GM23338 (cell line): ENCODE data around the gene SACM1L. TPM values are rescaled to one million over a fixed set of nuclear protein-coding genes. Genes with fewer than 3 reads are reported as not detected.

Source experiments
- ATAC-seq: fragments of 200-7000 bp; cut with Tn5 transposase; 3 replicates; pipeline ENCODE4 v1.9.1; 2020
- DNase-seq: peaks from one replicate; pipeline ENCODE4 v3.0.0-alpha.2; 2015; ENCODE audit warnings: low spot score
- H2AFZ ChIP-seq: fragments of 200-600 bp; sonication (generic); 2 replicates; pipeline ENCODE4 v1.8.0; 2016; ENCODE audit warnings: antibody characterized with exemption, mild to moderate bottlenecking, moderate library complexity
- H3F3A ChIP-seq: fragments of 200-600 bp; sonication (generic); replicated peaks from 2 replicates; pipeline ENCODE4 v1.8.0; 2017; ENCODE audit warnings: antibody characterized with exemption, mixed run types, low read depth
- H3K27ac ChIP-seq: fragments of 200-600 bp; sonication (generic); 2 replicates; pipeline ENCODE4 v1.6.1; 2016; ENCODE audit warnings: low read depth
- H3K27me3 ChIP-seq: fragments of 200-600 bp; sonication (generic); 2 replicates; pipeline ENCODE4 v1.8.0; 2016; ENCODE audit warnings: mild to moderate bottlenecking, mixed run types, moderate library complexity; ENCODE audit not compliant: insufficient read depth
- H3K36me3 ChIP-seq: fragments of 200-600 bp; sonication (generic); 2 replicates; pipeline ENCODE4 v1.8.0; 2016; ENCODE audit warnings: mild to moderate bottlenecking; ENCODE audit not compliant: insufficient read depth
- H3K4me1 ChIP-seq: fragments of 200-600 bp; sonication (generic); 2 replicates; pipeline ENCODE4 v1.8.0; 2016; ENCODE audit warnings: mild to moderate bottlenecking, moderate library complexity; ENCODE audit not compliant: insufficient read depth
- H3K4me2 ChIP-seq: fragments of 200-600 bp; sonication (generic); 2 replicates; pipeline ENCODE4 v1.7.1; 2017; ENCODE audit warnings: mixed run types
- H3K4me3 ChIP-seq: fragments of 200-600 bp; sonication (generic); 2 replicates; pipeline ENCODE4 v1.6.1; 2016; ENCODE audit warnings: mixed run types
- H3K79me2 ChIP-seq: fragments of 200-600 bp; sonication (generic); replicated peaks from 2 replicates; pipeline ENCODE4 v1.8.0; 2017; ENCODE audit warnings: mild to moderate bottlenecking; ENCODE audit not compliant: insufficient read depth
- H3K9me2 ChIP-seq: fragments of 200-600 bp; sonication (generic); 2 replicates; pipeline ENCODE4 v1.8.0; 2017; ENCODE audit not compliant: insufficient read depth
- H4K20me1 ChIP-seq: fragments of 200-600 bp; sonication (generic); replicated peaks from 2 replicates; pipeline ENCODE4 v1.8.0; 2017; ENCODE audit warnings: mild to moderate bottlenecking; ENCODE audit not compliant: insufficient read depth
- H3K27ac Mint-ChIP-seq: 2 replicates; pipeline ENCODE4 v1.8.0; 2020; ENCODE audit warnings: inconsistent platforms, mild to moderate bottlenecking, moderate library complexity, mixed read lengths
- H3K27me3 Mint-ChIP-seq: 3 replicates; pipeline ENCODE4 v1.8.0; 2022; ENCODE audit warnings: low read depth, mild to moderate bottlenecking, moderate library complexity, mixed read lengths, inconsistent platforms; ENCODE audit not compliant: insufficient read depth, poor library complexity
- H3K36me3 Mint-ChIP-seq: 3 replicates; pipeline ENCODE4 v1.8.0; 2021; ENCODE audit warnings: low read depth, mild to moderate bottlenecking, inconsistent platforms, moderate library complexity, mixed read lengths
- H3K4me1 Mint-ChIP-seq: 3 replicates; pipeline ENCODE4 v1.8.0; 2020; ENCODE audit warnings: mild to moderate bottlenecking, inconsistent platforms, mixed read lengths
- H3K4me3 Mint-ChIP-seq: 3 replicates; pipeline ENCODE4 v1.8.0; 2021; ENCODE audit warnings: moderate library complexity, mild to moderate bottlenecking, inconsistent platforms, mixed read lengths
- H3K9me3 Mint-ChIP-seq: 3 replicates; pipeline ENCODE4 v1.8.0; 2020; ENCODE audit warnings: moderate library complexity, mild to moderate bottlenecking, inconsistent platforms, mixed read lengths
- CTCF ChIP-seq, 2 experiments: fragments of 200-600 bp in 1 of 2; sonication (generic) in 1 of 2; conservative IDR thresholded peaks; 2 replicates each; pipeline versions ENCODE4 v1.5.1 to v1.6.1; 2016 to 2017; ENCODE audit warnings: antibody characterized with exemption in 2 of 2, low read depth in 2 of 2, mild to moderate bottlenecking in 2 of 2, moderate library complexity in 1 of 2
- EZH2 ChIP-seq: fragments of 200-600 bp; sonication (generic); IDR thresholded peaks from one replicate; pipeline ENCODE4 v1.8.0; 2017; ENCODE audit warnings: antibody characterized with exemption, mild to moderate bottlenecking, low read depth; ENCODE audit not compliant: unreplicated experiment
- NANOG ChIP-seq: IDR thresholded peaks from 2 replicates; pipeline ENCODE4 v1.6.1; 2016; ENCODE audit warnings: antibody characterized with exemption, borderline replicate concordance
- ZNF114 ChIP-seq: fragments of 250-450 bp; sonication (Bioruptor Pico); IDR thresholded peaks from 2 replicates; pipeline ENCODE4 v1.5.0; 2020; ENCODE audit warnings: mild to moderate bottlenecking, moderate library complexity
- ZNF462 ChIP-seq: fragments of 250-450 bp; sonication (Bioruptor Pico); IDR thresholded peaks from 2 replicates; pipeline ENCODE4 v1.5.0; 2020; ENCODE audit warnings: mild to moderate bottlenecking, moderate library complexity
- polyA plus RNA-seq: library from polyadenylated mRNA; unstranded; fragments of >200 nt; fragmentation: Nextera tagmentation; extraction: Ambion mirVana; gene quantifications from 2 replicates; pipeline ENCODE4 v1.2.1, GENCODE V29; 2016
- total RNA-seq: library from RNA; depleted of rRNA; stranded (reverse); fragments of >200 nt; shearing (Covaris generic); gene quantifications from 2 replicates; pipeline ENCODE4 v1.2.3, GENCODE V29; 2014

Gene SACM1L
- total and polyA plus RNA-seq, 2 experiments from 2014 or later = 43.5 to 97.8 TPM

DNA sequence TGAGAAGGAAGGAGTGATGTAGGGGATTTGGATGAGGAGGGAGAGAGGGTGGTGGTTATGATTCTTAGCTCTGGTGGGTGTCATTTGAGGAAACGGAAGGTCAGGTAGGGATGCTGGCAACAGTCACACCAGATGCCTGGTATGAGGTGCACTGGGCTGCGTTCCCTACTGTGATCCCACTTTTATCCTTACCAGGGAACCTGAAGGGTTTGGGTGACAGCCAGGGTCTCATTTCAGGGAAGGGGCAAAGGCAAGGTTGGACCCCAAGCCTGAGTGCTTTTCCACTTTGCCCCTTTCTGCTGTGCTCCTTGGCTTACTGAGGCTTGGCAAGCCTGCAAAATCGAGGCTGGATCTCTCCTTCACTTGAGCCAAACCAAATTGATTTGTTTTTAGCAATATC, 36.0 kb upstream of the SACM1L start:
- no peaks in the 10 kb centered on the region; the same call in 2 of the 3 replicates for H3K9me3 Mint-ChIP-seq
- no peak overlapping the region for H3K4me3 Mint-ChIP-seq
- 0 out of 2 replicates have a peak, but pooled peaks cover 4% of the 10 kb centered on the region for H4K20me1 ChIP-seq
- no peak for DNase-seq
- H2AFZ ChIP-seq = no peak overlapping the region
- peaks cover 6% of the 10 kb centered on the region for H3K36me3 Mint-ChIP-seq
- H3K4me1 ChIP-seq = no peaks in the 10 kb centered on the region
- no peak overlapping the region for H3K4me3 ChIP-seq
- no peaks in the 10 kb centered on the region for H3K9me2 ChIP-seq
- no peaks in the 10 kb centered on the region for H3F3A ChIP-seq
- no peak overlapping the region; the same call in 1 of the 2 replicates for H3K27ac Mint-ChIP-seq
- peaks cover 4% of the 10 kb centered on the region for H3K27me3 Mint-ChIP-seq
- H3K4me1 Mint-ChIP-seq = peaks cover 6% of the 10 kb centered on the region; the same call in 2 of the 3 replicates
- peaks cover 22% of the 10 kb centered on the region for H3K79me2 ChIP-seq
- H3K27ac ChIP-seq = 0 out of 2 replicates have a peak overlapping the region, but pooled peaks have one; percentile 16
- no peak overlapping the region for H3K4me2 ChIP-seq
- no peaks in the 10 kb centered on the region for H3K27me3 ChIP-seq
- no peak for ATAC-seq
- no peaks in the 10 kb centered on the region for H3K36me3 ChIP-seq
- TF ChIP-seq CTCF (conservative IDR thresholded peaks at IDR 0.05; ENCODE audit: low read depth in 2 of 2) (no peak), EZH2 (no peak), ZNF462 (CRISPR knock-in tag) (no peak), ZNF114 (no peak), NANOG (no peak)
